D721Med (cell line): ENCODE measurements around the gene CCR6.

Source experiments
- DNase-seq: peaks from one replicate; pipeline ENCODE4 v3.0.0; 2011; ENCODE audit warnings: low spot score; ENCODE audit not compliant: insufficient read length
- FAIRE-seq: peaks from 2 replicates; lab custom pipeline; 2011; peaks lifted over from hg19 to GRCh38; lab: Jason Lieb, UNC
- TF ChIP-seq, protein P1 (sequence below): IDR thresholded peaks from 2 replicates; pipeline ENCODE4 v1.5.1; 2012; ENCODE audit warnings: mild to moderate bottlenecking, control low read depth; ENCODE audit not compliant: insufficient read depth; ENCODE audit errors: missing control alignments

CCR6 gene

DNA sequence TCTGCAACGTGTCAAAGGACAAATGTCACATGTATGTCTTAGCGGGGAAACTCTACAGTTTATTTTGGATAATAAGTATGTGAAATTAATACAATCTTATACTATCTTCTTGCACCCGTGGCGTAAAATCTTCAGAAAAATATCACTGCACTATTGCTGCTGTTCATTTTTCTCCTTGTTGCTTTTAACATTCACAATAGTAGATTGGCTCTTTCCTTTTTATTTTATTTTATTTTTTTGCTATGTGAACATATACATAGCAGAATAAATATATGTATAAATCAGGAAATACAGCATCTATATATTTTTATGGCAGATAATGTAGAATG is 19.5 kb downstream of the CCR6 start:
- TF ChIP-seq, protein P1, sequence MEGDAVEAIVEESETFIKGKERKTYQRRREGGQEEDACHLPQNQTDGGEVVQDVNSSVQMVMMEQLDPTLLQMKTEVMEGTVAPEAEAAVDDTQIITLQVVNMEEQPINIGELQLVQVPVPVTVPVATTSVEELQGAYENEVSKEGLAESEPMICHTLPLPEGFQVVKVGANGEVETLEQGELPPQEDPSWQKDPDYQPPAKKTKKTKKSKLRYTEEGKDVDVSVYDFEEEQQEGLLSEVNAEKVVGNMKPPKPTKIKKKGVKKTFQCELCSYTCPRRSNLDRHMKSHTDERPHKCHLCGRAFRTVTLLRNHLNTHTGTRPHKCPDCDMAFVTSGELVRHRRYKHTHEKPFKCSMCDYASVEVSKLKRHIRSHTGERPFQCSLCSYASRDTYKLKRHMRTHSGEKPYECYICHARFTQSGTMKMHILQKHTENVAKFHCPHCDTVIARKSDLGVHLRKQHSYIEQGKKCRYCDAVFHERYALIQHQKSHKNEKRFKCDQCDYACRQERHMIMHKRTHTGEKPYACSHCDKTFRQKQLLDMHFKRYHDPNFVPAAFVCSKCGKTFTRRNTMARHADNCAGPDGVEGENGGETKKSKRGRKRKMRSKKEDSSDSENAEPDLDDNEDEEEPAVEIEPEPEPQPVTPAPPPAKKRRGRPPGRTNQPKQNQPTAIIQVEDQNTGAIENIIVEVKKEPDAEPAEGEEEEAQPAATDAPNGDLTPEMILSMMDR = no peak
- FAIRE-seq = no peak

DNA sequence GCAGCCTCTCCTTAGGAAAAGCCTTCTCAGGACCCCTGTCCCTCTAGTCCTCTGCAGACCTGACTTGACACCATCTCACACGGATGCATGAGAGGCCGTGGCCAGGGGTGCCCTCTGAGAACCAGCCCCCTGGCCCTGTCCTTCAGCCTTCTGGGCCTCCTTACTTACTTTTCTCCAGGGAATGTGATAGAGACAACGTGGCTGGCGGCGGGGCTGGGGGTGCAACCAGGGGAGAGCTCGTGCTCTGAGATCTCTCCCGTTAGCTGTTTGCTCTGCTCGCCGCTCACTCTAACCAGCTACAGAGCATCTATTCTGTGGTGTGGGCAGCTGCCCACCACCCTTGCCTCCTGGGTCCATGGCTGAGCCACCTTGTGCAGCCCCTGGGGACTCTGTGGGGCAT is 20.1 kb downstream of the CCR6 start:
- TF ChIP-seq, protein P1 = no peak
- FAIRE-seq (no peak), DNase-seq (no peak)

More for the DNA sequence above, 19.5 kb downstream of the CCR6 start:
- DNase-seq = no peak

DNA sequence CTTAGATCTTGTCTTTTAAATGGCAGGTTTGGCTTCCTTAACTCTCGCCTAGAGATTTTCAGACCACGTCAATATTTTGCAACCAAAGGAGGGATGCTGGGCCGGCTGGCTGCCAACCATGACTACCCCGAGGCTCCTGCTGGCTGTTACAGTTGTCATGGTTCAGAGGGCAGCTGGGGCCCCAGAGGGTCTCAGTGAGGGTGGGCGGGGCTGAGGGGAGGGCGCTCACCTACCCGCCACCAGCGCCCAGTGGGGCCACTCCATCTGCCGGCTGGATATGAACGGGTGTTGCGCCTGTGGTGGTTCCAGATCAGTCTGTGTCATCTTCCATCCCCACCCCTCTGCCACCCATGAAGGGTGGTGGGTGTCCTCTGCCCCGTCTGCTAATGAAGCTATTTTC is 22.6 kb downstream of the CCR6 start:
- TF ChIP-seq, protein P1 = no peak
- no peak for FAIRE-seq

DNA sequence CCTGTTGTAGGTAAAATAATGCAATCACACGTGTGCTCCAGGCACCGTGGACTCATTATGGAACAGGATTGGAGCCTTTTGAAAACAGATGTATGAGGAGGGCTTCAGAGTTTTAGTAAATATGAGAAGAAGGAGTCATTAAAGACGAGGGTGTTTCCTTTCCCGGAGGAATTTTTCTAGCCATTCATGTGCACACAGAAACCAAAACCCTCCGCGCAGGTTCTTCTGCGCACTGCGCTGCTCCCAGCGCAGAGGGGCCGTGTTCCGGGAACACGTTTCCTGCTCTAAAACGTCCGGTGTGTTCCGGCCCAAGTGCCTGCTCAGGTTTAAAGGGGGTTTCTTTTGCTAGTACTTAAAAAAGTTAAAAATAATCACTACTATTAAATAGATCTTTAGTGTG is 23.2 kb downstream of the CCR6 start:
- DNase-seq = no peak
- TF ChIP-seq, protein P1 = no peak
- FAIRE-seq = no peak

More for the DNA sequence above, 22.6 kb downstream of the CCR6 start:
- DNase-seq = no peak

DNA sequence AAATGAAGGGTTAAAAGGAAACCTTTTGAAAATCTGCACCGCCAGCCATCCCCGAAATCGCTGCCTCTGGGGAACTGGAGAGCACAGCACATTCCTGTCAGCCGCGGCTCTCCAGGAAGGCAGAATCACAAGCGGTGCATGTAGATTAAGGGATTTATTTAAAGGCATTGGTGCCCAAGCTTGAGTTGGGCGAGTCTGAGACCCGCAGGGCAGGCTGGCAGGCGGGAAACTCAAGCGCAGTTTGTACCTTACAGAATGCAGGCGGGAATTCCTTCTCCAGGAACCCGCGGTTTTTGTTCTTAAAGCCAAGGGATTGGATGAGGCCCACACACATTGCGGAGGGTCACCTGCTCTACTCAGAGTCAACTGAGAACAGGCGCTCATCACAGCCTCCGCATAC is 24.1 kb downstream of the CCR6 start:
- DNase-seq (no peak), FAIRE-seq (no peak)
- TF ChIP-seq, protein P1 = no peak

DNA sequence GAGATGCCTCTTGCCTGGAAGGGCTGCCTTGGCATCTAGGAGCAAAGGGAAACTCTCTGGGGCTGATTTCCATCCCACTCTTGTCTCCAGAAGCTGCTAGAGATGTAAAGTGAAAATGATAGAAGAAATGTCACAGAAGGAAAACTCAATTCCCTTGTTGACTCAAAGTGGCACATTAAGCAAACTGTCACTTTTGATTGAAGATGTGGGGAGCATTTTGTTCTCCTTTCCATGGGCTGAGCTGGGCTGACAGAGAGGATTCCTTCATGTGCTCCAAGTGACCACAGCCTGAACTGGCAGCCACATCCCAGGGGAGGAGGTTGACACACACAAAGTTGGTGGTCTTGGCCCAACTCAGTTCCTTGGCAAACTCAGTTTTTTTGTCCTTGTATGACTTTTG is 25.1 kb downstream of the CCR6 start:
- DNase-seq = no peak
- TF ChIP-seq, protein P1 = no peak
- no peak for FAIRE-seq

DNA sequence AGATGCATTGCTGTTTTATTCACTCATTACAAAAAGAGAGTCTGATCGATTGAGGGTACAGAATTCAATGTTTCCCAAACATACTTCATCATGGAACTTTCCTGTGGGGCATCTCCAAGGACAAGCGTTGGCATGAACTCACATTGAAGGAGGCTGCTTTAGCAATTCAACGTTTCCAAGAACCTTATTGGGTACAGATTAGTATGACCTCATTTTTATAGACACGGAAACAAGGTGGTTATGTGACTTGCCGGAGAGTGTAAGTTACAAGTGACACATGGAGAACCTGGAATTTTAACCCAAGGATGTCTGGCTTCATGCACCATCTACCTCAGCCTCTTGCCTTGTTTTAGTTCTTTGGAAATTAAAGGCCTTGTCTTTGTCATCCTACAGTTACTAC is 26.1 kb downstream of the CCR6 start:
- DNase-seq = no peak
- no peak for FAIRE-seq
- TF ChIP-seq, protein P1 = no peak
